ACHN (cell line): ENCODE data around the gene KDM3A.

Experiments used
- DNase-seq: peaks from one replicate; pipeline ENCODE4 v3.0.0-alpha.2; 2015
- in situ Hi-C: cut with HindIII; loops from 2 replicates; pipeline ENCODE4 v1.10.0; 2017; ENCODE audit warnings: low sequenced_read_pairs, low pct_ligation_motif_present, low pct_unique_long_range_greater_than_20kb

KDM3A gene

GRCh38 chr2:86498468-86499260 is 57.5 kb downstream of the KDM3A start:
- no peak for DNase-seq
- in situ Hi-C loops, result no loop called here

GRCh38 chr2:86499326-86499725 is 58.2 kb downstream of the KDM3A start:
- in situ Hi-C loops, result no loop called here
- no peak for DNase-seq

GRCh38 chr2:86500325-86501083 is 59.3 kb downstream of the KDM3A start:
- in situ Hi-C loops, result no loop called here
- no peak for DNase-seq

GRCh38 chr2:86507600-86507999 is 66.4 kb downstream of the KDM3A start:
- in situ Hi-C loops, result no loop called here
- no peak for DNase-seq

GRCh38 chr2:86510436-86510933 is 69.3 kb downstream of the KDM3A start:
- no peak for DNase-seq
- in situ Hi-C loops, result no loop called here

- no peak for DNase-seq
- in situ Hi-C loops, result no loop called here
Measured at GRCh38 chr2:86512034-86512433, 70.9 kb downstream of the KDM3A start.

- in situ Hi-C loops, result no loop called here
- DNase-seq, result no peak
Measured at GRCh38 chr2:86512892-86513291, 71.7 kb downstream of the KDM3A start.

GRCh38 chr2:86513948-86514660 is 72.9 kb downstream of the KDM3A start:
- no peak for DNase-seq
- in situ Hi-C loops, result no loop called here

- in situ Hi-C loops, result no loop called here
- peak; percentile 8 for DNase-seq
Measured at GRCh38 chr2:86518481-86518880, 77.3 kb downstream of the KDM3A start.

GRCh38 chr2:86519349-86519748 is 78.2 kb downstream of the KDM3A start:
- in situ Hi-C loops, result no loop called here
- no peak for DNase-seq

- no peak for DNase-seq
- in situ Hi-C loops, result no loop called here
Measured at GRCh38 chr2:86520153-86520552, 79.0 kb downstream of the KDM3A start.

GRCh38 chr2:86521922-86522321 is 80.8 kb downstream of the KDM3A start:
- in situ Hi-C loops, result no loop called here
- DNase-seq, result no peak

GRCh38 chr2:86522711-86523110 is 81.5 kb downstream of the KDM3A start:
- no peak for DNase-seq
- in situ Hi-C loops, result no loop called here

GRCh38 chr2:86523491-86523890 is 82.3 kb downstream of the KDM3A start:
- in situ Hi-C loops, result no loop called here
- no peak for DNase-seq

GRCh38 chr2:86525421-86526340 is 84.5 kb downstream of the KDM3A start:
- in situ Hi-C loops, result no loop called here
- no peak for DNase-seq

- no peak for DNase-seq
- in situ Hi-C loops, result no loop called here
Measured at GRCh38 chr2:86533589-86533988, 92.4 kb downstream of the KDM3A start.

GRCh38 chr2:86541334-86541733 is 100.2 kb downstream of the KDM3A start:
- in situ Hi-C loops, result no loop called here
- DNase-seq, result no peak
